ENCODE measurements around the gene FAM237A.

Gene FAM237A

GRCh38 chr2:206692971-206693370, 50.7 kb downstream of the FAM237A start:
- no peak for DNase-seq

GRCh38 chr2:206693399-206694137, 51.3 kb downstream of the FAM237A start:
- DNase-seq, result no peak

GRCh38 chr2:206696910-206697309, 54.6 kb downstream of the FAM237A start:
- no peak for DNase-seq

GRCh38 chr2:206698811-206699210, 56.5 kb downstream of the FAM237A start:
- DNase-seq, result no peak
